Epithelial cell of proximal tubule (primary cell): ENCODE data around the gene NUP62. TPM values are rescaled to one million over a fixed set of nuclear protein-coding genes. Genes with fewer than 3 reads are reported as not detected.
A peak's percentile ranks its signal among the peaks of the same experiment; 100 is the strongest.
"Not testable (repeated sequence)": the region's sequence is repeated elsewhere in the genome, so short reads cannot be mapped to it uniquely, and the experiment has no call there.

Experiments
- DNase-seq: peaks from one replicate; pipeline ENCODE4 v3.0.0-alpha.2; 2011; ENCODE audit warnings: low read depth
- H3K4me3 ChIP-seq: 2 replicates; pipeline ENCODE4 v1.5.1; 2011; ENCODE audit warnings: low read depth, mild to moderate bottlenecking, low read length
- CTCF ChIP-seq: conservative IDR thresholded peaks from 2 replicates; pipeline ENCODE4 v1.5.1; 2012; ENCODE audit warnings: low read depth, mild to moderate bottlenecking, low read length
- total RNA-seq: library from RNA; depleted of rRNA; stranded (reverse); fragments of >200 nt; gene quantifications from 2 replicates; pipeline ENCODE4 v1.2.3, GENCODE V29; 2015

NUP62 gene
- total RNA-seq, 1 donor from 2014 or later: 83.7 TPM

GRCh38 chr19:49950956-49951526 lies 21.7 kb upstream of the NUP62 start:
- DNase-seq: no peak
- no peak for TF ChIP-seq CTCF
- H3K4me3 ChIP-seq: no peak overlapping the region

GRCh38 chr19:49950590-49950948 lies 21.3 kb upstream of the NUP62 start:
- no peak overlapping the region for H3K4me3 ChIP-seq
- DNase-seq: no peak
- no peak for TF ChIP-seq CTCF

GRCh38 chr19:49949742-49950589 lies 20.7 kb upstream of the NUP62 start:
- no peak for DNase-seq
- no peak for TF ChIP-seq CTCF
- H3K4me3 ChIP-seq: no peak overlapping the region

DNA sequence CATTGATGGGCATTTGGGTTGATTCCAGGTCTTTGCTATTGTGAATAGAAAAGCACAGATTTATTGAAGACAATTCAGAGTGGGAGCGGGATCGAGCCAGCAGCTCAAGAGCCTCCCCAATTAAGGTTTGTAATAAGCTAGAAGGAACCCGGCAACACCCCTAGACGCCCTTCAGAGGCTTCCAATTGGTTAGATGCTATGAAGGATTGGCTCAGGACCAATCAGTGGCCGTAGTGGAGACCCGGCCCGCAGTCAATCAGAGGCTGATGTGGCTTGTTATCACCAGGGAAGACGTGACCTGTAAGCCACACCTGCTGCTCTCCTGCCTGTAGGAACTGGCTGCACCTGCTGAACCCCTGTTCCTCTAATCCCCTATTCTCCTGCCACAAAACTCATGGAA lies 17.1 kb upstream of the NUP62 start:
- no peak for DNase-seq
- no peak overlapping the region for H3K4me3 ChIP-seq
- no peak for TF ChIP-seq CTCF

DNA sequence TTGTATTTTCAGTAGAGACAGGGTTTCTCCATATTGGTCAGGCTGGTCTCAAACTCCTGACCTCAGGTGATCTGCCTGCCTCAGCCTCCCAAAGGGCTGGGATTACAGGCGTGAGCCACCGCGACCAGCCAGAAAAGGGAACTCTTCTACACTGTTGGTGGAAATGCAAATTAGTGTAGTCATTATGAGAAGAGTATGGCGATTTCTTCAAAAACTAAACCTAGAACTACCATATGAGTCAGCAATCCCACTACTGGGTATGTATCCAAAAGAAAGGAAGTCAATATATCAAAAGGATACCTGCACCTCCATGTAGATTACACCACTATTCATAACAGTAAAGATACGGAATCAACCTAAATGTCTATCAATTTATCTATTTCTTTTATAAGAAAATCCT lies 15.3 kb upstream of the NUP62 start:
- DNase-seq, H3K4me3 ChIP-seq: not testable (repeated sequence)

DNA sequence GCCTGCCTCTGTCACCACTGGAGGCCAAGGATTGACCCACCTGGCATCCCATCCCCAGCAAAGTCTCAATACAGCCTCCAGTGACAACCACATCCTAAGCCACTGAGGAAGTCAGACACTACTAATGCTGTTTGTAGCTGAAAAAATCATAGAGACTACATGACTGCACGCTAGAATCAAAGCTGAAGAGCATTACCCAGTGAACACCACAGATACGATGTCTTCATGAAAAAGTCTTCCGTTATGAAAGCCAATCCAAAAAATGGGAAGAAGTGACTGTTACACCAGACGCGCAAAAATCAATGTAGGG lies 11.1 kb upstream of the NUP62 start:
- no peak for TF ChIP-seq CTCF
- DNase-seq: no peak
- no peak overlapping the region for H3K4me3 ChIP-seq

- peak; percentile 31 for TF ChIP-seq CTCF
- H3K4me3 ChIP-seq: no peak overlapping the region
- no peak for DNase-seq
These were observed 10.6 kb upstream of the NUP62 start for GRCh38 chr19:49939721-49940481.
